Heart left ventricle (tissue), 13 donors: Measurements from ENCODE around the gene TMEM86B.

Experiments used
- CTCF ChIP-seq, 12 donors: fragments of 200-600 bp; sonication (generic) in 4 of 12; IDR thresholded peaks; one replicate each; pipeline versions ENCODE4 v1.5.0 to v1.8.0; 2018 to 2022; ENCODE audit warnings: antibody characterized with exemption in 12 of 12, mild to moderate bottlenecking in 5 of 12
- POLR2A ChIP-seq, 2 donors: fragments of 450-650 bp; IDR thresholded peaks; one replicate each; pipeline ENCODE4 v1.6.1; 2017; ENCODE audit warnings: antibody characterized with exemption in 2 of 2, mild to moderate bottlenecking in 2 of 2, moderate library complexity in 2 of 2
- donor health status: ischemic (EF 13 %, LVEDD 7.1; RV severe dilation, severe dysfunction).
- donor health status: DM: no; HTN: yes; CAD: no.
- donor health status: DM: no; HTN: no; CAD: no.
- donor health status: ischemic (EF 25% LVEDD 6.9; RV normal size, moderate dysfunction).
- donor health status: ischemic (EF 25% LVEDD 5.7; RV mildly dilated, moderate dysfunction).
- donor health status: ischemic (EF 35%, LVEDD 5.7; RV mildly dilated, moderate dysfunction).
- donor health status: nonischemic (EF 11% LVEDD 7.7; RV severe dilation, severe dysfunction).
- donor health status: DM: yes; HTN: yes; CAD: no.
- donor health status: PGD.
- donor health status: ischemic (EF 29% LVEDD 5.4; RV normal size, mild dysfunction).
- donor health status: nonischemic (EF 23%, LVEDD 6.1; RV moderate dilation, normal function).

- TF ChIP-seq CTCF (IDR thresholded peaks at IDR 0.05): no peak
- no peak for TF ChIP-seq POLR2A (IDR thresholded peaks at IDR 0.05)
Observed at GRCh38 chr19:55226788-55227187, 1.8 kb downstream of the TMEM86B start.
